Vagina (tissue), 2 donors: ENCODE measurements around the gene SCARB1.

Source experiments
- CTCF ChIP-seq, 3 experiments: fragments of 450-650 bp in 2 of 3; fragments of 200-600 bp in 1 of 3; sonication (generic) in 1 of 3; IDR thresholded peaks; one replicate each; pipeline ENCODE4 v1.5.1; 2017 to 2019; ENCODE audit warnings: antibody characterized with exemption in 3 of 3, mild to moderate bottlenecking in 2 of 3, moderate library complexity in 2 of 3
- POLR2A ChIP-seq, 2 donors: fragments of 450-650 bp; IDR thresholded peaks; one replicate each; pipeline ENCODE4 v1.6.1; 2017; ENCODE audit warnings: antibody characterized with exemption in 2 of 2, mild to moderate bottlenecking in 2 of 2, moderate library complexity in 2 of 2

GRCh38 chr12:124742111-124742510 lies 121.6 kb downstream of the SCARB1 start:
- TF ChIP-seq CTCF (IDR thresholded peaks at IDR 0.05) (no peak), POLR2A (IDR thresholded peaks at IDR 0.05) (no peak)
